Natural killer cell (primary cell): ENCODE data around the gene ARL5C. TPM values are rescaled to one million over a fixed set of nuclear protein-coding genes. Genes with fewer than 3 reads are reported as not detected.

Experiments
- ATAC-seq, 3 donors: fragments of 150-1000 bp in 2 of 3; fragments of 200-7000 bp in 1 of 3; cut with Tn5 transposase; 1 replicate in 1 of 3; 2 replicates in 2 of 3; pipeline ENCODE4 v1.10.0; 2021; ENCODE audit warnings: mild to moderate bottlenecking in 2 of 3, moderate library complexity in 2 of 3
- DNase-seq, 2 donors: peaks; one replicate each; pipeline versions ENCODE4 v3.0.0 to v3.0.0-alpha.2; 2013 to 2021; ENCODE audit warnings: mixed read lengths in 1 of 2
- H3K27ac ChIP-seq: one replicate; pipeline ENCODE4 v1.5.1; 2013; ENCODE audit warnings: mild to moderate bottlenecking, low read length
- H3K27me3 ChIP-seq: one replicate; pipeline ENCODE4 v1.6.1; 2013; ENCODE audit warnings: low read length; ENCODE audit not compliant: control insufficient read depth, insufficient read depth
- H3K36me3 ChIP-seq: one replicate; pipeline ENCODE4 v1.6.1; 2013; ENCODE audit warnings: low read length; ENCODE audit not compliant: control insufficient read depth, insufficient read depth
- H3K4me1 ChIP-seq: one replicate; pipeline ENCODE4 v1.6.1; 2013; ENCODE audit warnings: low read length; ENCODE audit not compliant: control insufficient read depth, insufficient read depth
- H3K4me3 ChIP-seq: one replicate; pipeline ENCODE4 v1.5.1; 2013; ENCODE audit warnings: low read length
- H3K9me3 ChIP-seq: one replicate; pipeline ENCODE4 v1.6.1; 2013; ENCODE audit warnings: low read length; ENCODE audit not compliant: control insufficient read depth, insufficient read depth
- H3K27ac Mint-ChIP-seq, 2 donors: one replicate each; pipeline ENCODE4 v1.8.0; 2022; ENCODE audit warnings: mild to moderate bottlenecking in 2 of 2, mixed read lengths in 2 of 2, moderate library complexity in 1 of 2
- H3K27me3 Mint-ChIP-seq, 2 donors: one replicate each; pipeline ENCODE4 v1.8.0; 2022; ENCODE audit warnings: low read depth in 2 of 2, mixed read lengths in 2 of 2
- H3K36me3 Mint-ChIP-seq: one replicate; pipeline ENCODE4 v1.8.0; 2022; ENCODE audit warnings: mixed read lengths
- H3K4me1 Mint-ChIP-seq, 2 donors: one replicate each; pipeline ENCODE4 v1.8.0; 2022; ENCODE audit warnings: mixed read lengths in 2 of 2
- H3K4me3 Mint-ChIP-seq: one replicate; pipeline ENCODE4 v1.8.0; 2022; ENCODE audit warnings: mild to moderate bottlenecking, moderate library complexity, mixed read lengths
- H3K9me3 Mint-ChIP-seq, 2 donors: one replicate each; pipeline ENCODE4 v1.8.0; 2022; ENCODE audit warnings: mixed read lengths in 2 of 2
- WGBS: methylation state at CpG from one replicate; pipeline ENCODE4 v1.1.7; 2013; ENCODE audit warnings: missing lambda C conversion rate; ENCODE audit not compliant: insufficient coverage; 5-methylcytosine and 5-hydroxymethylcytosine counted together
- intact Hi-C: fragments of 100-400 bp; cut with micrococcal nuclease; formaldehyde crosslinking; loops from one replicate; pipeline ENCODE4 v1.14.2; 2022
- total RNA-seq, 4 donors: library from RNA; stranded (reverse); fragments of 120-200 nt in 1 of 4; gene quantifications; one replicate each; pipeline versions ENCODE4 v1.2.3 to v1.2.4, GENCODE V29; 2013 to 2022
- TF ChIP-seq, protein P1 (sequence below): fragments of 200-600 bp; IDR thresholded peaks from one replicate; pipeline ENCODE4 v1.8.0; 2022; ENCODE audit warnings: antibody characterized with exemption

Gene ARL5C
- total RNA-seq, 3 donors from 2014 or later (not counting 1 experiment from before 2014, with no cell fraction given), result 0.33 TPM; not detected in 2

DNA sequence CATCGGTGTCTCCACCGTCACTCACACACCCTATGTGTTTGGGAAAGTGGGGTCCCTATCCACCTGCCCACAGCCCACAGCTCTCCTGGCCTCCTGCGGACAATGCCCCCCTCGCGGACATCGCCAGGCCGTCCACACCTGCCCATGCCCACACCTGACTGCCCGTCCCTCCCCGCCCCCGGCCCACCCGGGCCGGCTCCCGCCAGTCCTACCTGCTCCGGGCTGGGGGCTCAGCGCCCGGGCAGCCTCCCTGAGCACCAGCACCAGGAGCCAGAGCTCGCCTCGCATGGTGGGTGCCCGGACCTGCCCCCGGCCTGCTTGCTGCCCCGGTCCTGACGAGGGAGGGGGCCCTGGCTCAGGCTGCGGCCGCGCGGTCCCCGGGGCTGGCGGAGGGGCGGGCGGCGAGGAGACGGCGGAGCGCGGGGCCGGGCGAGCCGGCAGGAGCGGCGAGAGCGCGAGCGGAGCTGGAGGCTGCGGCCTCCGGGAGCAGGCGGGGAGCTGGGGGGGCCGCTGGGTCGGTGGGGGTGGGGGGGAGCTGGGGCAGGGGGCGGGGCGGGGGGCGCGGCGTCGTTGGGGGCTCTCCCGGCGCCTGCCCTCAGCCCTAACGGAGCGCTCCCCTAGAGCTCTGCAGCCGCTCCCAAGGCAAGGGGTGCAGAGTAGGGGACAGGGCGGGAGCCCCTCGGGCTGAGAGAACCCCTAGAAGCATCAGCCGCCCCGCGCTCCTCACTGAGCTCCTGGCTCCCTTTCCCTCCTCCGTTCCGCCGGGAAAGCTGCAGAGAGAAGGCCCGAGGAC is 14.6 kb downstream of the ARL5C start, which contains the start of gene PLXDC1:
TSS of gene PLXDC1 (minus strand) at position 488 of the 793 bp plus-strand sequence. CDS start at position 288, 200 bp downstream.
- 2% methylated on average over 56 of the region's 68 CpGs for WGBS
- Mint-ChIP-seq H3K4me1 (peaks cover 41 to 48% of the 10 kb centered on the region in 2 donors), H3K4me3 (peak within 1 kb of the TSS; percentile 100), H3K36me3 (peaks cover 10% of the 10 kb centered on the region), H3K9me3 (no peaks in the 10 kb centered on the region), H3K27ac (peak within 1 kb of the TSS; percentile 100), H3K27me3 (peaks cover 18 to 21% of the 10 kb centered on the region in 2 donors)
- H3K4me1 ChIP-seq, result peaks cover 35% of the 10 kb centered on the region
- H3K36me3 ChIP-seq, result no peaks in the 10 kb centered on the region
- H3K9me3 ChIP-seq, result no peaks in the 10 kb centered on the region
- DNase-seq, result peak in 1 of 2 donors; percentile 53
- H3K27ac ChIP-seq, result peak within 1 kb of the TSS; percentile 17
- ATAC-seq, result no peak
- H3K27me3 ChIP-seq, result peaks cover 12% of the 10 kb centered on the region
- H3K4me3 ChIP-seq, result peak within 1 kb of the TSS; percentile 91
- TF ChIP-seq, protein P1, sequence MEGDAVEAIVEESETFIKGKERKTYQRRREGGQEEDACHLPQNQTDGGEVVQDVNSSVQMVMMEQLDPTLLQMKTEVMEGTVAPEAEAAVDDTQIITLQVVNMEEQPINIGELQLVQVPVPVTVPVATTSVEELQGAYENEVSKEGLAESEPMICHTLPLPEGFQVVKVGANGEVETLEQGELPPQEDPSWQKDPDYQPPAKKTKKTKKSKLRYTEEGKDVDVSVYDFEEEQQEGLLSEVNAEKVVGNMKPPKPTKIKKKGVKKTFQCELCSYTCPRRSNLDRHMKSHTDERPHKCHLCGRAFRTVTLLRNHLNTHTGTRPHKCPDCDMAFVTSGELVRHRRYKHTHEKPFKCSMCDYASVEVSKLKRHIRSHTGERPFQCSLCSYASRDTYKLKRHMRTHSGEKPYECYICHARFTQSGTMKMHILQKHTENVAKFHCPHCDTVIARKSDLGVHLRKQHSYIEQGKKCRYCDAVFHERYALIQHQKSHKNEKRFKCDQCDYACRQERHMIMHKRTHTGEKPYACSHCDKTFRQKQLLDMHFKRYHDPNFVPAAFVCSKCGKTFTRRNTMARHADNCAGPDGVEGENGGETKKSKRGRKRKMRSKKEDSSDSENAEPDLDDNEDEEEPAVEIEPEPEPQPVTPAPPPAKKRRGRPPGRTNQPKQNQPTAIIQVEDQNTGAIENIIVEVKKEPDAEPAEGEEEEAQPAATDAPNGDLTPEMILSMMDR, result no peak
- intact Hi-C loops, result loop anchor here (5.0 kb wide), 4 partner anchors 249 to 424 kb away; partner anchors contain the start of genes LASP1 and PSMB3

DNA sequence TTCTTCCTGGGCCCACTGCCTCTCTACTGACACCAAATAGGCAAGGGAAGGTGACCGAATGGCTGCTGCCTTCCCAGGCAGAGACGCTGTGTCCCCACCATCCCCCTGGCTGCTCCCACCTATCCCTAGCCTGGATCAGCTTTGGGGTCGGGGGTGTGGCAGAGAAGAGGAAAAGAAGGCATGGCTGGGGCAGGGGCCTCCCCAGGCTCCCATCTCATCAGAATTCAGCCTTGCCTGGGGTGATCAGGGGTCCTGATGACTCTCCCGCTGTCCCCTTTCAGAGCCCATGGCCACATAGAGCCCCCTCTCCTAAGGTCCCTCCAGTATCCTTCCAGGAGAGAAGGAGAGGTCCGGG is 15.2 kb downstream of the ARL5C start:
- Mint-ChIP-seq H3K9me3 (no peaks in the 10 kb centered on the region), H3K36me3 (peaks cover 10% of the 10 kb centered on the region), H3K4me3 (peak overlapping the region; percentile 76), H3K4me1 (peaks cover 41 to 48% of the 10 kb centered on the region in 2 donors), H3K27ac (no peak overlapping the region), H3K27me3 (peaks cover 18 to 21% of the 10 kb centered on the region in 2 donors)
- no peaks in the 10 kb centered on the region for H3K9me3 ChIP-seq
- TF ChIP-seq, protein P1, result no peak
- H3K36me3 ChIP-seq, result no peaks in the 10 kb centered on the region
- no peak overlapping the region for H3K27ac ChIP-seq
- no peak overlapping the region for H3K4me3 ChIP-seq
- DNase-seq (no peak), ATAC-seq (no peak)
- peaks cover 12% of the 10 kb centered on the region for H3K27me3 ChIP-seq
- intact Hi-C loops, result loop anchor here (5.0 kb wide), 4 partner anchors 248 to 423 kb away; partner anchors contain the start of genes LASP1 and PSMB3
- peaks cover 35% of the 10 kb centered on the region for H3K4me1 ChIP-seq
- 67% methylated on average over 2 of the region's 5 CpGs for WGBS

DNA sequence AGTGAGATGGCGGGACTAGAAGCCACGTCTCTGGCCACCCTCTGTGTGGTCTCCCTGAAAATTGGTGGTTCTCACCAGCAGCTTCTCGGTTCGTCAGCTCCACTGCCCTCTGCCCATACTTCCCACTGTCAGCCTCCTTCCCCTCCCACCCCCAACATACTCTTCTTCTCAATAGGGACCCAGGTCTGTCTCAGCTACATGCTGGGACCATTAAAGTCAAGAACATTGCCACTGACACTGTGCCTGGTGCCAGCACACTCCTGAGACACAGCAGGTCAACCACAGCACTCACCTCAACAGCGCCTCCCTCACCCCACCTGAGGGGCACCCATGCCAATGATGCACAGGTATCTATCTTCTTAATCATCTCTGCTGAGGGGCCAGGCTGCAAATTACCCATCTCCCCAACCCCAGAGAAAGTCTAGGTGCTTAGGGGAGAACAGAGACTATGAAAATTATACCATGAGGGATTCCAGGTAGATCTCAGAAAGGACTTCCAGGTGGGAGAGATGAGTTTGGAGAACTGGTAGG is 15.8 kb downstream of the ARL5C start:
- Histone ChIP-seq H3K4me1 (peaks cover 35% of the 10 kb centered on the region), H3K36me3 (no peaks in the 10 kb centered on the region), H3K27me3 (peaks cover 12% of the 10 kb centered on the region), H3K9me3 (no peaks in the 10 kb centered on the region), H3K4me3 (no peak overlapping the region), H3K27ac (no peak overlapping the region)
- WGBS, result 53% methylated on average over 5 of the region's 5 CpGs
- H3K9me3 Mint-ChIP-seq, result no peaks in the 10 kb centered on the region
- H3K36me3 Mint-ChIP-seq, result peaks cover 10% of the 10 kb centered on the region
- intact Hi-C loops, result loop anchor here (5.0 kb wide), 4 partner anchors 248 to 423 kb away; partner anchors contain the start of genes LASP1 and PSMB3
- DNase-seq (peak in 1 of 2 donors; percentile 40), ATAC-seq (no peak)
- TF ChIP-seq, protein P1, result no peak
- peaks cover 41 to 48% of the 10 kb centered on the region in 2 donors for H3K4me1 Mint-ChIP-seq
- H3K27ac Mint-ChIP-seq, result no peak overlapping the region
- peaks cover 18 to 21% of the 10 kb centered on the region in 2 donors for H3K27me3 Mint-ChIP-seq
- H3K4me3 Mint-ChIP-seq, result peak overlapping the region; percentile 76
